ENCODE data around the gene CAPZB.

CAPZB gene

DNA sequence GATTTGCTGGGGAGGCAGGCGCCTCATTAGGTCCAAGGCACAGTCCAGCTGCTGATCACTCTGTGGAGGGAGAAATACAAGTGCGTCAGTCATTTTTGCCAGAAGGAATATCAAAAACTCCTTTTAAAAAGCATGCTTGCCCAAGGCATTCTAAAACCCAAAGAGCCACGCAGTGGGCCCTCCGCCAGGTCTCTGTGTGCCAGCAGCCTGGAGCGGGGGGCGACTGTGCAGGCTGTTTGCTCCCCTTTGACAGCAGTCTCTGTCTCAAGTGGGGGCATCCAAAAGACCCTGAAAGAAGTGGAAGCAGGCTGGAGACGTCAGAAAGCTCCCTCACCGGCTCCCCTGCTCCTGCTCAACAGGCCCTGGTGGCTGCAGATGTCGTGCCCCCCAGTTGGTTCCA, 65.6 kb downstream of the CAPZB start:
- Histone ChIP-seq H3K4me3 (ENCODE audit: low read length) (no peak overlapping the region), H2AFZ (ENCODE audit: low read depth, low read length) (no peak overlapping the region), H3K9me3 (ENCODE audit: low read length) (no peaks in the 10 kb centered on the region), H3K4me1 (ENCODE audit: insufficient read depth, low read length) (no peaks in the 10 kb centered on the region), H3K27me3 (ENCODE audit: insufficient read depth, low read length) (no peaks in the 10 kb centered on the region), H3K36me3 (ENCODE audit: insufficient read depth, low read length) (peaks cover 29% of the 10 kb centered on the region)

DNA sequence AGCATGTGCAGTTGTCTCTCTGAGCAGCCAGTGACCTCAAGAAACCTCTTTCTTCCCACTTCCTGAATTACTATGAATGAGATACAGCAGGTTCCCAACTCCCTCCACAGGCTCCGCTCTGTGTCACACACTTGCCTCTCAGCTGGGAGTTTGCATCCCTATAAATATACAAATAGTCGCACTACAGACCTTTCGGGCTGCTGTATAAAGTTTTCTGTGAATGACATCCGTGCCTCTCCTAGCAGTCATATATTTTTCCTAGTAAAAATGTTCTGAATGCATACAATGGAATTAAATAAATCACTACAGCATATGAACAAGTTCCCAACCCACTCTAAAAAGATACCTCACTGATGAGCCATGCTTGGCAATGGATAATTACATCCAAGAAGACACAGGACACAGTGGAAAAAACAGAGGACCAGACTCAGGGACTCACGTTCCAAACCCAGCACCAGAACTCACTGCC, 66.8 kb downstream of the CAPZB start:
- Histone ChIP-seq H3K36me3 (ENCODE audit: insufficient read depth, low read length) (peaks cover 29% of the 10 kb centered on the region), H3K4me1 (ENCODE audit: insufficient read depth, low read length) (no peaks in the 10 kb centered on the region), H3K9me3 (ENCODE audit: low read length) (no peaks in the 10 kb centered on the region), H3K4me3 (ENCODE audit: low read length) (no peak overlapping the region), H2AFZ (ENCODE audit: low read depth, low read length) (no peak overlapping the region), H3K27me3 (ENCODE audit: insufficient read depth, low read length) (no peaks in the 10 kb centered on the region)

DNA sequence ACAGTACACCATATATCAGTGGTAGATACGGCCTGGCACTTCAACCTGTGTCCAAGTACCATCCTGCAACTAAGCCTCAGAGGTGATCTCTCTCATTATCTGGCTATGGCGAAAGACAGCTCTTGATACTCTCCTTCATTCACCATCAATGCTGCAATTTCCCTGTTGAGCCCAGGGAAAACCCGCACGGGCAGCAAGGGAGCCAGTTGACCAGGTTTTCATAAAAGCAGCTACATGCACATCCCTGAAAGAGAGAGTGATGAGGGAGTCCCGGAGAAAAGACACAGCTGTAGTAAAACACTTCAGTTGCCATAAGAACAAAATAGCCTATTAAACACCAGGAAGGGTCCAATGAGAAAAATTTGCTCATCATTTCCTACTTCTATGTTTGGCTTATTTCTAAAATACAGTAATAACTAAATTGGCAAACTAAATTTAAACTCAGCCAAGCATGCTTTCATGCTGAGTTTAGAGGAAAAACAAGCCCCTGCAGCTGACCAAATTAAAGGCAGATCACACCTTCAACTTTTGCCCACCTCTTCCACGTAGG, 68.3 kb downstream of the CAPZB start:
- Histone ChIP-seq H3K4me1 (ENCODE audit: insufficient read depth, low read length) (no peaks in the 10 kb centered on the region), H3K27me3 (ENCODE audit: insufficient read depth, low read length) (no peaks in the 10 kb centered on the region), H3K4me3 (ENCODE audit: low read length) (no peak overlapping the region), H3K36me3 (ENCODE audit: insufficient read depth, low read length) (peaks cover 29% of the 10 kb centered on the region), H3K9me3 (ENCODE audit: low read length) (no peaks in the 10 kb centered on the region), H2AFZ (ENCODE audit: low read depth, low read length) (no peak overlapping the region)

DNA sequence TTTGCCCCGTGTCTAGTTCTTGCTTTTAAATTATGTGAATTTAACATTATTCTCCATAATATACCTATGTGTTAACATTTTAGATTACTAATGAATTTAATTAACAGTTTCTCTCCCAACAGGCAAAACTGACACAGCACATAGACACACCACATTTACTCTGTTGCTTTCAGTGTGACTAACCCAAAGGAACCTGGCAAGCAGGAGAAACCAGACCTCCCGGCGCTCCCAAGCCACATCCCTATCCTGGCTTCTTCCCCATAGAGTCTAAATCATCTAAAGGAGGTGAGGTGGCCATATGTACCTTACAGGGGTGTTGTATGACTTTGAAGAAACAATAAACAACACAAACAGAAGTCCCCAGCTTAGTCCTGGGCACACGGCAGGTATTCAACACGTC, 69.2 kb downstream of the CAPZB start:
- peaks cover 33% of the 10 kb centered on the region for H3K36me3 ChIP-seq (ENCODE audit: insufficient read depth, low read length)
- no peaks in the 10 kb centered on the region for H3K27me3 ChIP-seq (ENCODE audit: insufficient read depth, low read length)
- no peak overlapping the region for H2AFZ ChIP-seq (ENCODE audit: low read depth, low read length)

DNA sequence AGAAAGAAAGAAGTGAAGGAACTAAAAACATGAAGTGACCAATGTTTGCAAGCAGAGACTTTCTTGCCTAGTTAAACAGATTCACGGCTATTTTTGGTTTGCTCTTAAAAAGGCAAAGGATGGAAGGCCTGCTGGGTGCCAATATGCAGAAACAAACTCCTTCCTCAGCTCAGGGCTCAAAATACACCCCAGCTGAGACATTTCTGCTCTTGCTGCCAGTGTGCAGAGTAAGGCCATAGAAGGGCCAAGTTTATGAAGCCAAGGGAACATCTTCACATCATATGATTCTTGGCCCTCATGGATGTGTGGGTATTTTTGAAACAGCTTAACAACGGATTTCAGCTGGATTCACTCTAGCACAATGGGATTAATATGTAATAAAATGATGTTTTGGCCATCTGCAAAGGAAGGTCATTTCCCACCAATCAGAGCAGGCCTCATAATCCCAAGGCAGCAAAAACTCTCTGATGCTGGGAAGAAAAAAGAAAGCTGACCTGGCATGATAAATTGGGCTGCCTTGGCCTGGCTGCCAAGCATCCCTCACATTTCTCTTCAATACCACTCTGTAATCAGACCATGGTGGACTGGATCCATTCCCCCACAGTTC, 70.7 kb downstream of the CAPZB start:
- Histone ChIP-seq H3K4me3 (ENCODE audit: low read length) (no peak overlapping the region), H2AFZ (ENCODE audit: low read depth, low read length) (no peak overlapping the region), H3K36me3 (ENCODE audit: insufficient read depth, low read length) (peaks cover 32% of the 10 kb centered on the region), H3K9me3 (ENCODE audit: low read length) (no peaks in the 10 kb centered on the region), H3K27me3 (ENCODE audit: insufficient read depth, low read length) (no peaks in the 10 kb centered on the region), H3K4me1 (ENCODE audit: insufficient read depth, low read length) (no peaks in the 10 kb centered on the region)

More for the DNA sequence above, 69.2 kb downstream of the CAPZB start:
- H3K4me1 ChIP-seq (ENCODE audit: insufficient read depth, low read length) = no peaks in the 10 kb centered on the region
- H3K4me3 ChIP-seq (ENCODE audit: low read length) = no peak overlapping the region
- H3K9me3 ChIP-seq (ENCODE audit: low read length) = no peaks in the 10 kb centered on the region

DNA sequence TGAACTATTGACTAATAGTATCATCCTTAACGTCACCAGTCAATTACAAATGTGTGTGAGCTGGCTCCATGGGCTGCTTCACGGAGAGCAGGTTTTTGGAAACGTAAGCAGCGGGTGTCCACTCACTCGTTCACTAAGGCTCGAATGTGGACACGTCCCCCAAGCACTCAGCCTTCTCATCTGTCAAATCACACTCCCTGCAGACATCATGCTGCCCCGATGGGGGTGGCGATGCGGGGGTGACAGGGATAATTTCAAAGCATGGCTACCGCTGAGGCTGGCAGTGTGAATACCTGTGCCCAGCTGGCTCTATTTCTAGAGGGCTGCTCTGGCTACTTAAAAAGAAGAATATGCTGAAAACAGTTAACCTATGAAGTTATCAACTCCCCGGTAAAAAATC, 71.3 kb downstream of the CAPZB start:
- Histone ChIP-seq H3K36me3 (ENCODE audit: insufficient read depth, low read length) (peaks cover 26% of the 10 kb centered on the region), H3K4me3 (ENCODE audit: low read length) (no peak overlapping the region)

DNA sequence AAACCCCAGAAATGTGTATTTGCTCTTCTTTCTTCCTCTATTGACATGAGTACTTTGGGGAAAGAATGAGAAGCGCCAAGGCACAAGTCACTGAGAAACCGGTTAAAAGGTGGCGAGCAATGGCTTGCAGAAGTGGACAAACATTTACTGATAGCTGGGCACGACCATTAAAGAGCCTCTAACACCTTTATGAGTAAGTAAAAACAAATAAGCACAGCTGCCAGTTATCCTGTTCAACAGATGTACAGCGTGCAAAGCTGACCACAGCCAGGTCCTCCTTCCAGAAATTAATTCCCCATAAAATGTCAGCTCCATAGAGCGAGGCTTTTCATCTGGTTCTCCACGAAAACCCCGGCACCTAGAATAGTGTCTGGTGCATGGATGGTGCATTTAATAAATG, 72.7 kb downstream of the CAPZB start:
- H2AFZ ChIP-seq (ENCODE audit: low read depth, low read length) = no peak overlapping the region
- no peak overlapping the region for H3K4me3 ChIP-seq (ENCODE audit: low read length)
- no peaks in the 10 kb centered on the region for H3K27me3 ChIP-seq (ENCODE audit: insufficient read depth, low read length)
- H3K4me1 ChIP-seq (ENCODE audit: insufficient read depth, low read length) = peaks cover 6% of the 10 kb centered on the region
- H3K9me3 ChIP-seq (ENCODE audit: low read length) = no peaks in the 10 kb centered on the region
- peaks cover 14% of the 10 kb centered on the region for H3K36me3 ChIP-seq (ENCODE audit: insufficient read depth, low read length)

More for the DNA sequence above, 71.3 kb downstream of the CAPZB start:
- H3K27me3 ChIP-seq (ENCODE audit: insufficient read depth, low read length) = no peaks in the 10 kb centered on the region
- H2AFZ ChIP-seq (ENCODE audit: low read depth, low read length) = no peak overlapping the region
- no peaks in the 10 kb centered on the region for H3K9me3 ChIP-seq (ENCODE audit: low read length)
- H3K4me1 ChIP-seq (ENCODE audit: insufficient read depth, low read length) = no peaks in the 10 kb centered on the region

DNA sequence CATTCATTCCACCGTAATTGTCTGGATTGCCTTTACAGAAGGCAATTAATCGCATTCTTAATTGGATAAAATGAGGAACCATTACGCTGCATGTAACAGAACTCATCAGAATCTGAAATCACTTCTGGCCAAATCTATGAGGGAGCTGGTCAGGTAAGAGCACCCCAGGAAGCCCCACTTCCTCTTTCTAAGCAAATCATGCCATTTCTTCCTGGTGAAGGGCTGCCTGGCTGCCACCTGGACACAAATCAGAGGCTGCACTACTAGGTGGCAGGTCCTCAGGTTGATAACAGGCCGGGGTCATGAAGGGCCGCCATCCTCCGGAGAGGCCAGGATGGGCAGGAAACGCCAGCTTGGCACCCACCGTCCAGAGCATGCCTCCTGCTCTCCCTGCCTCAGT, 73.7 kb downstream of the CAPZB start:
- no peaks in the 10 kb centered on the region for H3K9me3 ChIP-seq (ENCODE audit: low read length)
- peaks cover 6% of the 10 kb centered on the region for H3K36me3 ChIP-seq (ENCODE audit: insufficient read depth, low read length)
- H3K4me3 ChIP-seq (ENCODE audit: low read length) = no peak overlapping the region
- H3K27me3 ChIP-seq (ENCODE audit: insufficient read depth, low read length) = no peaks in the 10 kb centered on the region
- H2AFZ ChIP-seq (ENCODE audit: low read depth, low read length) = no peak overlapping the region
- H3K4me1 ChIP-seq (ENCODE audit: insufficient read depth, low read length) = peaks cover 17% of the 10 kb centered on the region

DNA sequence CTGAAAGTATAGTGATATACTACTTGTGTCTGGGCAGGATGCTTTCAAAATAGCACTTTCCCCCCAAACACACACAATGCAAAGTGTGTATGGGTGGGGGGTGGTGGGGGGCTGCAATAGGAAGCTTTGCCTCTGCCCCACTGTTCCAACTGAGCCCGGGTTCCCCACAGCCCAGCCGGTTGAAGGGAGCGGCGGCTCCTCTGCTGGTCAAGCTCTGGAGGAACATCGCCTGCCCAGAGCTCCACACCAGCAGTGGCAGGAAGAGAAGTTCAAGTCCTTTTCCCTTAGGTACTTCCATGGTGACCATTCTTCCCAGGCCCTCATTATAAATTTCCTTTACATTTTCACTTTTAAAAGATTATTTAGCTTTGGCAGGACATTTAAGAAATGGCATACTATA, 74.9 kb downstream of the CAPZB start:
- no peak overlapping the region for H2AFZ ChIP-seq (ENCODE audit: low read depth, low read length)
- H3K9me3 ChIP-seq (ENCODE audit: low read length) = no peaks in the 10 kb centered on the region
- no peaks in the 10 kb centered on the region for H3K27me3 ChIP-seq (ENCODE audit: insufficient read depth, low read length)
- peaks cover 3% of the 10 kb centered on the region for H3K36me3 ChIP-seq (ENCODE audit: insufficient read depth, low read length)
- H3K4me3 ChIP-seq (ENCODE audit: low read length) = no peak overlapping the region
- peaks cover 25% of the 10 kb centered on the region for H3K4me1 ChIP-seq (ENCODE audit: insufficient read depth, low read length)

DNA sequence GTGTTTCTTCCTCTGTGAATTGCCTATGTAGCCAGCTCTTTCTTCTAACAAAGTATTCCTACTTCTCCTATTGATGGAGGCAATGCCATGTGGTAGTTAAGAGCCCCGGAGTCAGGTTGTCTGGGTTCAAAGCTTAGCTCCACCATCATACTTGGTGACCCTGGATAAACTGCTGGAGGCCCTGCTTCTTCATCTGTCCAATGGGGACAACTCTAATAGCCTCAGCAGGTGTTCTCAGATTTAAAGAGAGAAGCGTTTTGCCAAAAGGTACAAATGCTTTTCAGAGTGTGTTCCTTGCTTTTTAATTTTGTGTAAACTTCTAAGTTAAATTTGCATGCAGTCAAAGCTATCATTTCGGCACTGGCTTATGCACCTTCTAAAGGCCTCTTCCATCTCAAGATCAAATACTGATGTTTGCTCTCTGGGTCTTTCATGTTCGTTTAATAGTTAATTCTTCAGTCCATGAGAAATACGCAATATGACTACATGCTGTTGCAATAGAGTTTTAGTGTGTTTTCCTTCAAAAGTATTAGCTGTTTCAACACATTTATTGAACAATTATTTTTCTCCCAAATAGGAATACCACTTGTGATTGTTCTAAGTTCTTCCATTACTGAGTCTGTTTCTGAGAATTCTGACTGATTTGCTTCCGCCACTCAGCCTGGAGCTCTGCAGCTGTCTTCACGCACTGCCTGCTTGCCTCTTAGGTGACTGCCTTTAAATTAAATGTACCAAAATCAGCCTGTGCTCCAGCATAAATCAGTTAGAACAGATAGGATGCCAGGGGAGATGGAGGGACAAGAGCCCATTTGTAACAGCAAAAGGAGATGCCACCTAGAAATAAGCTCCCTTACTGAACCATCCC, 75.6 kb downstream of the CAPZB start:
- H3K27me3 ChIP-seq (ENCODE audit: insufficient read depth, low read length) = no peaks in the 10 kb centered on the region
- no peaks in the 10 kb centered on the region for H3K9me3 ChIP-seq (ENCODE audit: low read length)
- H2AFZ ChIP-seq (ENCODE audit: low read depth, low read length) = no peak overlapping the region
- H3K4me3 ChIP-seq (ENCODE audit: low read length) = no peak overlapping the region
- H3K4me1 ChIP-seq (ENCODE audit: insufficient read depth, low read length) = peaks cover 32% of the 10 kb centered on the region
- H3K36me3 ChIP-seq (ENCODE audit: insufficient read depth, low read length) = peaks cover 3% of the 10 kb centered on the region

DNA sequence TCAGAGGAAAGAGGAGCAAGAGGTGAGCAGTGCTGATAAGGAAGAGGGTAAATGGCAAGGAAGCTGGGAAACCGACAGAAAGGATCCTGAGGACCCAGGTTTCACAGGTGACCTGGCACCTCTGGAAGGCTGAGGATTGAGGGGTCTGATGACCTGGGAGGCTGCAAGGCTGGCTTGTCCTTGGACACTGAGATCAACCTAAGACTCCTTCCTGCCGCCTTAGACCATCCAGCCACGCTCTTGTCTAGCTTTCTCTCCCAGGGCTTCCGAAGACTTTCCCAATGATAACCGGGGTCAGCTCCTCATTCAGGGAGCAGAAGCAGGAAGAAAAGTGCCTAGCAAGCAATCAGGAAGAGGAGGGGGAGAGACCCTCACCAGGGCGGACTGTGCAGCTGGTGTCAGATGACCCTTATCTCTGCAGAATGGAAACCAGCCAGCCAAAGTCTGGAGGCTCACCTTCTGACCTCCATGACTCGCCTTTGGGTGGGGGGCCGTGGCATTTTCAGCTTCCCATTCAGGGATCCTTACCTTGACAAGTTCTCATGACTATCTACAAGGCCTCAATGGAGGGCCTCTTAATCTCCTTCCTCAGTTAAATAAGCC, 77.7 kb downstream of the CAPZB start:
- Histone ChIP-seq H3K27me3 (ENCODE audit: insufficient read depth, low read length) (no peaks in the 10 kb centered on the region), H3K4me1 (ENCODE audit: insufficient read depth, low read length) (peaks cover 46% of the 10 kb centered on the region), H3K9me3 (ENCODE audit: low read length) (no peaks in the 10 kb centered on the region), H2AFZ (ENCODE audit: low read depth, low read length) (no peak overlapping the region), H3K4me3 (ENCODE audit: low read length) (no peak overlapping the region), H3K36me3 (ENCODE audit: insufficient read depth, low read length) (peaks cover 3% of the 10 kb centered on the region)

DNA sequence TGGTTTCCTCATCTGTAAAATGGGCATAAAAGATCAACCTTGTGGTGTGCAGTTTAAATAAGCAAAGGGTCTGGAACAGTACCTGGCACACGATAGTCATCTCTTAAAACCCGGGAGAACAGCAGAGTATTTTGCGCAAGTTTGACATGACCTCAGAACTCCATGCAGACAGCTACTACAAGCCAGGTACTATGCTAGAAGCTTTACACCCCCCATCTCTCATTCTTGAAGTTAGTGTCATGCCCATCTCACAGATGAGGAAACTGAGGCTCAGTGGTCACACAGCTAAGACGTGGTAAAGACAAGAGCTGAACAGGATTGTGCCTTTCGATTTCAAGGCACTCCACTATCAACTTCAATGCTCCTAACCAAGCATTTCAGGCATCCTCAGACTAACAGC, 78.7 kb downstream of the CAPZB start:
- H3K4me3 ChIP-seq (ENCODE audit: low read length) = no peak overlapping the region
- H3K27me3 ChIP-seq (ENCODE audit: insufficient read depth, low read length) = no peaks in the 10 kb centered on the region
- no peaks in the 10 kb centered on the region for H3K9me3 ChIP-seq (ENCODE audit: low read length)
- H2AFZ ChIP-seq (ENCODE audit: low read depth, low read length) = no peak overlapping the region
- H3K4me1 ChIP-seq (ENCODE audit: insufficient read depth, low read length) = peaks cover 46% of the 10 kb centered on the region
- peaks cover 1% of the 10 kb centered on the region for H3K36me3 ChIP-seq (ENCODE audit: insufficient read depth, low read length)

Data from neuron (in vitro differentiated cells).